ENCODE measurements around the gene ACOXL. TPM values are rescaled to one million over a fixed set of nuclear protein-coding genes. Genes with fewer than 3 reads are reported as not detected.
A peak's percentile ranks its signal among the peaks of the same experiment; 100 is the strongest.

ACOXL gene
- total RNA-seq, 2 donors from 2014 or later: 0.52 TPM; not detected in 1

GRCh38 chr2:111123751-111124150, 391.4 kb downstream of the ACOXL start:
- Histone ChIP-seq H3K27ac (peak overlapping the region in 1 of 4 donors; percentile 92), H3K4me3 (no peak overlapping the region), H3K4me1 (peaks cover 48% of the 10 kb centered on the region), H3K36me3 (replicated peaks in 1 of 2; ENCODE audit: insufficient read depth in 1 of 2, low read depth in 2 of 2) (peaks cover 0 to 7% of the 10 kb centered on the region in 2 donors), H3K9me3 (no peaks in the 10 kb centered on the region), H3K27me3 (peaks cover 0 to 6% of the 10 kb centered on the region in 2 donors)
- no peak for ATAC-seq
- no peak for TF ChIP-seq POLR2A (IDR thresholded peaks at IDR 0.05)
- TF ChIP-seq CTCF (IDR thresholded peaks at IDR 0.05): no peak
- WGBS, 2 donors: 88% methylated on average over 7 of the region's 7 CpGs
- intact Hi-C loops (cut with DNase I): no loop called here
- no peak for DNase-seq

- no peak for TF ChIP-seq CTCF (IDR thresholded peaks at IDR 0.05)
- Histone ChIP-seq H3K27me3 (no peaks in the 10 kb centered on the region), H3K4me1 (peaks cover 33% of the 10 kb centered on the region), H3K4me3 (no peak overlapping the region), H3K36me3 (replicated peaks in 1 of 2; ENCODE audit: insufficient read depth in 1 of 2, low read depth in 2 of 2) (peaks cover 0 to 10% of the 10 kb centered on the region in 2 donors), H3K27ac (no peak overlapping the region), H3K9me3 (no peaks in the 10 kb centered on the region)
- no peak for ATAC-seq
- WGBS, 2 donors: 86 to 87% methylated on average over 1 of the region's 1 CpG
- intact Hi-C loops (cut with DNase I): no loop called here
- DNase-seq: no peak
Observed at GRCh38 chr2:111126581-111126980, 394.2 kb downstream of the ACOXL start.

GRCh38 chr2:111127351-111127750, 395.0 kb downstream of the ACOXL start:
- DNase-seq: no peak
- Histone ChIP-seq H3K27ac (no peak overlapping the region), H3K27me3 (no peaks in the 10 kb centered on the region), H3K4me1 (peaks cover 27% of the 10 kb centered on the region), H3K36me3 (replicated peaks in 1 of 2; ENCODE audit: insufficient read depth in 1 of 2, low read depth in 2 of 2) (peaks cover 0 to 10% of the 10 kb centered on the region in 2 donors), H3K9me3 (no peaks in the 10 kb centered on the region), H3K4me3 (no peak overlapping the region)
- ATAC-seq: no peak
- WGBS, 2 donors: 76 to 82% methylated on average over 4 of the region's 4 CpGs
- intact Hi-C loops (cut with DNase I): no loop called here
- TF ChIP-seq POLR2A (IDR thresholded peaks at IDR 0.05) (no peak), CTCF (IDR thresholded peaks at IDR 0.05) (no peak)

GRCh38 chr2:111128096-111128495, 395.7 kb downstream of the ACOXL start:
- H3K27me3 ChIP-seq: no peaks in the 10 kb centered on the region
- WGBS, 2 donors: 87 to 93% methylated on average over 2 of the region's 2 CpGs
- no peak overlapping the region for H3K27ac ChIP-seq
- ATAC-seq (no peak), DNase-seq (no peak)
- H3K9me3 ChIP-seq: no peaks in the 10 kb centered on the region
- no peak overlapping the region for H3K4me3 ChIP-seq
- intact Hi-C loops (cut with DNase I): no loop called here
- TF ChIP-seq CTCF (IDR thresholded peaks at IDR 0.05): no peak
- no peak for TF ChIP-seq POLR2A (IDR thresholded peaks at IDR 0.05)
- H3K4me1 ChIP-seq: peaks cover 27% of the 10 kb centered on the region
- peaks cover 0 to 10% of the 10 kb centered on the region in 2 donors for H3K36me3 ChIP-seq (replicated peaks in 1 of 2; ENCODE audit: insufficient read depth in 1 of 2, low read depth in 2 of 2)

GRCh38 chr2:111133603-111134002, 401.2 kb downstream of the ACOXL start:
- intact Hi-C loops (cut with DNase I): no loop called here
- WGBS, 2 donors: 86 to 87% methylated on average over 2 of the region's 2 CpGs
- H3K4me1 ChIP-seq: peaks cover 6% of the 10 kb centered on the region
- no peak overlapping the region for H3K4me3 ChIP-seq
- H3K27ac ChIP-seq: no peak overlapping the region
- H3K27me3 ChIP-seq: no peaks in the 10 kb centered on the region
- TF ChIP-seq POLR2A (IDR thresholded peaks at IDR 0.05) (no peak), CTCF (IDR thresholded peaks at IDR 0.05) (no peak)
- H3K9me3 ChIP-seq: no peaks in the 10 kb centered on the region
- H3K36me3 ChIP-seq (replicated peaks in 1 of 2; ENCODE audit: insufficient read depth in 1 of 2, low read depth in 2 of 2): peaks cover 0 to 3% of the 10 kb centered on the region in 2 donors
- DNase-seq (no peak), ATAC-seq (no peak)

Measured in body of pancreas (tissue), 4 donors.